ENCODE results near the gene DHRS7C. TPM values are rescaled to one million over a fixed set of nuclear protein-coding genes. Genes with fewer than 3 reads are reported as not detected.

DHRS7C gene, protein sequence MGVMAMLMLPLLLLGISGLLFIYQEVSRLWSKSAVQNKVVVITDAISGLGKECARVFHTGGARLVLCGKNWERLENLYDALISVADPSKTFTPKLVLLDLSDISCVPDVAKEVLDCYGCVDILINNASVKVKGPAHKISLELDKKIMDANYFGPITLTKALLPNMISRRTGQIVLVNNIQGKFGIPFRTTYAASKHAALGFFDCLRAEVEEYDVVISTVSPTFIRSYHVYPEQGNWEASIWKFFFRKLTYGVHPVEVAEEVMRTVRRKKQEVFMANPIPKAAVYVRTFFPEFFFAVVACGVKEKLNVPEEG
- total RNA-seq (not detected), total RNA-seq (0 reads per million in 2 donors)

DNA sequence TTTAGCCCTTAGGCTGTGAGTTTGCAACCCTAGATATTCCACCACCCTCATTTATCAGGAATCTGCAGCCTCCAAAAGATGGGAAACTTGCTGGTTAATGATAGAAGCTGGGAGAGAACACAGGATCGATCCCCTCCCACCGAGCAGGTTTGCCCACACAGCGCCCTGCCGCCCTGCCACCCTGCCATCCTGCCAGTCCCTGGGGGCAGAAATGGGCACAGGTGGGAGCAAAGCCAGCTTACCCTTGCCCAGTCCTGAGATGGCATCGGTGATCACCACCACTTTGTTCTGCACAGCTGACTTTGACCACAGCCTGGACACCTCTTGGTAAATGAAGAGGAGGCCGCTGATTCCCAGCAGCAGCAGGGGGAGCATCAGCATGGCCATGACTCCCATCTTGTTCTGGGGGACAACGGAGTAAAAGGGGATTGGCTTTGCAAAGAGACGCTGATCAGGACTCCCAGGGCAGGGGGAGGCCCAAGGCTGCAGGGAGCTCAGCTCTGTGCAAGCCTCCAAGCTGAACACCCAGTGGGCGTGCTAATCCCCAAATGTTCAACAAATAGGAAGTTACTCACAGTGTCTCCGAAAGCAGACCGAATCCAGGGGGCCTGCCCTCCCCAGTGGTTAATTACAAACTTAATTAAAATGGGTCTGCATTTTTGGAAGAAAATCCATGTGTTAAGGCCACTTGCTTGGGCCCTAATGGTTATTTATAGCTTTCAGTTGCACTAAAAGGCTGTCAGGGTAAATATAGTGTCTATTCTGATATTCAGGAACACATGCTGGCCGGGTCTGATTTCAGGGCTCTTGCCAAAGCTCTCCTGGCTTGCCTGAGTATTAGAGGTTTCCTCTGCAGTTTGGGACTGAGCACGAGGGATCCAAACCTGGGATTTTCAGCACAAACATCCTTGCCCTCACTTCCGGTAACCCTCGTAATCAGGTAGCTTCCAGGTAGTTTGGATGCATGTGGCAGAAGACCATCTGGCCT, at the start of gene DHRS7C:
Gene DHRS7C, minus strand, starts transcription at position 704 of the 988 bp plus-strand sequence. Its CDS starts 308 bp downstream, at position 396.
- H3K9me3 ChIP-seq (ENCODE audit: control insufficient read depth, low read length, poor library complexity, severe bottlenecking): no peaks in the 10 kb centered on the region
- peaks cover 19% of the 10 kb centered on the region for H3K27me3 Mint-ChIP-seq
- DNase-seq: no peak
- no peak for ATAC-seq
- no peak within 1 kb of the TSS for H3K4me3 Mint-ChIP-seq
- no peaks in the 10 kb centered on the region for H3K4me1 Mint-ChIP-seq
- H3K27ac Mint-ChIP-seq: no peak within 1 kb of the TSS
- H3K36me3 Mint-ChIP-seq (ENCODE audit: low read depth): no peaks in the 10 kb centered on the region

DNA sequence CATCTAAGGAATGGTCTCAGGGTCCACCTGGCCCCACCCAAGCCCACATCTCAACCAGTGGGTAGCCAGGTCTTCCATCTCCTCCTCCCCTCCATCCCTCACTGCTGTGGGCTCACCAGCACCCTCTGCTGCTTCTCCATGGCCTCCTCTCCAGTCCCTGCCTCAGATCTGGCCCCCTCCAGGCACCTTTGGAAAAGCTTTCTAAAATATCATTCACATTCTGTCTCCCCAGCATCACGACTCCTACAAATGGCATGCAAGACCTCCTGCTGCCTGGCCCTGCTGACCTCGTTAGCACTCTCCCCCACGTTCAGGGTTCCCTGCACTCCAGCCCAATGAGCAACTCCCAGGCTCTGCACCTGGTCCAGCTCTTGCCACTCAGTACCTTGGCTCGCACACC, 48.0 kb upstream of the DHRS7C start:
- H3K9me3 ChIP-seq (ENCODE audit: control insufficient read depth, low read length, poor library complexity, severe bottlenecking): no peaks in the 10 kb centered on the region
- peaks cover 6% of the 10 kb centered on the region for H3K36me3 Mint-ChIP-seq (ENCODE audit: low read depth)
- H3K4me1 Mint-ChIP-seq: peaks cover 9% of the 10 kb centered on the region
- ATAC-seq: no peak
- no peak for DNase-seq
- peak overlapping the region; percentile 24 for H3K27ac Mint-ChIP-seq
- H3K4me3 Mint-ChIP-seq: no peak overlapping the region
- peaks cover 47% of the 10 kb centered on the region for H3K27me3 Mint-ChIP-seq

DNA sequence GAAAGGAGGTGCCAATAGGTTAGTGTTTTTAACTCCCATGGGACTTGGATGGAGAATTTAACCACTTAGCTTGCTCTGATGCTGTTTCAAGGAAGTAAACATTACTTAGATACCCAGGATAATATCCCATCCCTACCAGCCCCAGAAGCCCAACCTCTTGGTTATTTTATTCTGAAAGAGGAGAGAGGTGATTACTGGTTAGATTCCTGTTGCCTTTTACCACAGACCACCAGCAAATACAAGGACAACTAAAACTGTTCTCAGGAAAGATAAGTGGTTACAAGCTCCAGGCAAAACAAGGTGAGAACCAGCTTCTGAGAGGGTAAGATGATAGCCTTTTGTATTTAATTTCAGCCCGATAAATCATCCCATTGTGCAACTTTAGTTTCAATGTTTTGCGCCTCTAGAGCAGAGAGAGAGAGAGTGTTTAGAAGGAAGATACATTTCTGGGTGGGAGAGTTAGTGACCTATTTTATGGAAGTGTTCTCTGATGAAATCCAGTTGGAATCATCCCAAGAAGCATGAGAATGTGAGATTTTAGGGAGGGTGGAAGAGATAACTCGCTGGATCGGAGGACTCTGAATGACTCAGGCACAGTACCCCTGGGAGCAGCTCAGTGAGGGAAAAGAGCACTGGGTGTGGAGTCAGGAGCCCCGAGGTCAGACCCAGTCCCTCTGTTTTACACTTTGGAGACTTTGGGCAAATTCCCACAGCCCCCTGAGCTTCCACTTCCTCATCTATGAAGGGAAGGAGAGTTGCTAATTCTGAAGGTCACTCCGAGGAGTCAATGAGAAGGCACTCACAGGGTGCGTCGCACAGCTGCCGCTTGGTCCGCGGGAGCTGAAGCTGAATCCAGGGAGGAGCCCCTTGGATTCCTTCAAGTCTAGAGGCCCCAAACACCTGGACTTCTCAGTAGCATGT, 46.4 kb upstream of the DHRS7C start:
- Mint-ChIP-seq H3K4me1 (peaks cover 6% of the 10 kb centered on the region), H3K27me3 (peaks cover 36% of the 10 kb centered on the region), H3K4me3 (no peak overlapping the region), H3K36me3 (ENCODE audit: low read depth) (peaks cover 3% of the 10 kb centered on the region), H3K27ac (no peak overlapping the region)
- DNase-seq: no peak
- H3K9me3 ChIP-seq (ENCODE audit: control insufficient read depth, low read length, poor library complexity, severe bottlenecking): no peaks in the 10 kb centered on the region
- ATAC-seq: no peak

DNA sequence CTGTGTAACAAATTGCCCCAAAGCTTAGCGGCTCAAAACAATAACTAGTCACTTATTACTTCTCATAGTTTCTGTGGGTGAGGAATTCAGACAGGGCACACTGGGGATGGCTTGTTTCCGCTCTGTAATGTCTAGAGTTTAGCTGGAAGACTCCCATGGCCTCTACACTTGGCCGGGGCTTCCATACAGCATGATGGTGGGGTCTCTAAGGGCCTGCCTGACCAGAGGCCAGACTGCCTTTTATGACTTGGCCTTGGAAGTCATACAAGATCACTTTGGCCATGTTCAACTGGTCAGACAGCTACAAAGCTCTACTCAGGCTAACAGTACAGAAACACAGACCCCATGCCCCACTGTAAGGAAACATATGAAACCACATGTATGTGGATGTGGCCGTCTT, 42.5 kb upstream of the DHRS7C start:
- H3K27ac Mint-ChIP-seq: no peak overlapping the region
- peaks cover 35% of the 10 kb centered on the region for H3K27me3 Mint-ChIP-seq
- no peaks in the 10 kb centered on the region for H3K9me3 ChIP-seq (ENCODE audit: control insufficient read depth, low read length, poor library complexity, severe bottlenecking)
- H3K4me3 Mint-ChIP-seq: no peak overlapping the region
- H3K4me1 Mint-ChIP-seq: no peaks in the 10 kb centered on the region
- ATAC-seq (no peak), DNase-seq (no peak)
- no peaks in the 10 kb centered on the region for H3K36me3 Mint-ChIP-seq (ENCODE audit: low read depth)

DNA sequence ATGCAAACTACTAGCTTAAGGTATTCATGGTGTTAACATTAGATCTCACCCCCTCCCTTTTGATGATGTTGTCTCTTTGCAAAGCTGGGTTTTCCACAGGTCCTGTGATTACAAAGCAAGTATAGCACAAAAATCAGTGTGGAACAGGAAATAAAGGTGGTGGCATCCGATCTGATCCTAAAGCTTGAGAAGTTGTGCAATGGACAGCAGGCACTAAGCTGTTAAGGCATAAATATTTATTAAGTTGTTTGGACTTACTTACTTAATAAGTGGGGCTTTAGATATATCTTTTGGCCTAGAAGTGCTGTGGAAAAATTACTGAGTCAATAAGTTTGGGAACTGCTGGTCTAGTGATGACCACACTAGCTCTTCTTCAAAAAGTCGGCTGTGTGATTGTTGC, 39.3 kb upstream of the DHRS7C start:
- no peak overlapping the region for H3K27ac Mint-ChIP-seq

DNA sequence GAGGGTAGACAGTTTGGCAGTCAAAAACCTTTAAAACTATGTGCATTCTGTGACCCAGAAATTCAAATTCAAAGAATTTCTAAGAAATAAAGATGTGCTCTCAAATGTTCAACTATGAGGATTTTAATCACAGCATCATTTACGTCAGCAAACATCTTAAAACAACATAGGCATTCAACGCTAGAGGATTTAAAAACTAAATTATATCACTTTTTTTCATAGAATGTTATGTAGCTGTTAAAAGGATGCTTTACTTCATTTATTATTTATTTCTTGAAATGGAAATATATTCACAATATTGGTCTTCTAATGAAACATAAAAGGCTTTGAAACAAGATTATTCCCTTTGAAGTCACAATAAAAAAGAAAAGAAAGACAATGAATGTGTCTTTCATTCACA, 38.0 kb upstream of the DHRS7C start:
- Mint-ChIP-seq H3K4me3 (no peak overlapping the region), H3K36me3 (ENCODE audit: low read depth) (no peaks in the 10 kb centered on the region), H3K27me3 (peaks cover 41% of the 10 kb centered on the region), H3K4me1 (peaks cover 2% of the 10 kb centered on the region), H3K27ac (no peak overlapping the region)
- ATAC-seq (no peak), DNase-seq (no peak)
- no peaks in the 10 kb centered on the region for H3K9me3 ChIP-seq (ENCODE audit: control insufficient read depth, low read length, poor library complexity, severe bottlenecking)

More for the DNA sequence above, 39.3 kb upstream of the DHRS7C start:
- DNase-seq (no peak), ATAC-seq (no peak)
- Mint-ChIP-seq H3K4me3 (no peak overlapping the region), H3K4me1 (peaks cover 2% of the 10 kb centered on the region), H3K36me3 (ENCODE audit: low read depth) (no peaks in the 10 kb centered on the region), H3K27me3 (peaks cover 33% of the 10 kb centered on the region)
- no peaks in the 10 kb centered on the region for H3K9me3 ChIP-seq (ENCODE audit: control insufficient read depth, low read length, poor library complexity, severe bottlenecking)

DNA sequence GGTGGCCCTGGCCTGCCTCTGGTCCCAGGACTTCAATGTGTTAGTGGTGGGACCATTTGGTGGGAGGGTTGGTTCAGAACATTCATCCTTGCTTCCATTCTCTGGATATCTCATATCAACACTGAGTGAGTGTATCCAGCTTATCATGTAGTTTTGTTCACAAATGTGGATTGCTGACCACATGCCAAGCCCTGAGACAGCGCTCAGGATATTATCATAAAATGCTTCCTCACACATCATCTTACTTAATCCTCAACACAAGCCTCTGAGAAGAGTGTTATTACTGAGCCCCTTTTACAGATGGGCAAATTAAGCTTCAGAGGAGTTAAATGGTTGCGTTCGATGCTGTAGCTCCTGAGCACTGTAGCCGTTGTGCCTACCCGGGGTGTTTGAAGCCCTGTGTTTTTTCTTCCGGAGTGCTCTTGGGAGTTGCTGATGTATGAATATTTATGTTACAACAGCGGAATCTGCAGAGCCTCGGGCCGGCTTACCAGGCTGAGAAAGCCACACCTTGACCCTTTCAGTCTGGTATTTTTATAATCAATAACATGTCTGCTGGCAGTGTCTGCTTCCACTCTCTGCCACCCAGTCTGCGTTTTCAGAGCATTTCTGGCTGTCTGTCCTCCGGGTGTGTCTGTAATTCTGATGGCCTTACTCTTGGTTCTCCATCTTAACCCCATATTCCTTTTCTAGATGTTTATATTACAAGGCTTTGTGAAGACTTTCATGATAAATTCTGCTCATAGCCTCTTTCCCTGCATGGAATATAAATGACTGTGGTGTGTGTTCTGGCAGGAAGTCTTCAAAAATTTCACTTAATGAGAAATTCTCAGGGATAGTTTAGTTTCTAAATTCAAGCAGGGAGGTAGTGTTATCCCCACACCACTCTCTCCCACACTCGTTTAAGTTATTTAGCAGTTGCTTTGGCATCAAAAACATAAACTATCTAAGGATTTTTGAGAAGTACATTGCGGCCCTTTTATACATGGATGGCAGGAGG, 37.2 kb upstream of the DHRS7C start:
- H3K27ac Mint-ChIP-seq: no peak overlapping the region
- H3K4me3 Mint-ChIP-seq: no peak overlapping the region
- H3K4me1 Mint-ChIP-seq: peaks cover 2% of the 10 kb centered on the region
- DNase-seq: no peak
- peaks cover 46% of the 10 kb centered on the region for H3K27me3 Mint-ChIP-seq
- H3K36me3 Mint-ChIP-seq (ENCODE audit: low read depth): no peaks in the 10 kb centered on the region
- no peaks in the 10 kb centered on the region for H3K9me3 ChIP-seq (ENCODE audit: control insufficient read depth, low read length, poor library complexity, severe bottlenecking)
- no peak for ATAC-seq

DNA sequence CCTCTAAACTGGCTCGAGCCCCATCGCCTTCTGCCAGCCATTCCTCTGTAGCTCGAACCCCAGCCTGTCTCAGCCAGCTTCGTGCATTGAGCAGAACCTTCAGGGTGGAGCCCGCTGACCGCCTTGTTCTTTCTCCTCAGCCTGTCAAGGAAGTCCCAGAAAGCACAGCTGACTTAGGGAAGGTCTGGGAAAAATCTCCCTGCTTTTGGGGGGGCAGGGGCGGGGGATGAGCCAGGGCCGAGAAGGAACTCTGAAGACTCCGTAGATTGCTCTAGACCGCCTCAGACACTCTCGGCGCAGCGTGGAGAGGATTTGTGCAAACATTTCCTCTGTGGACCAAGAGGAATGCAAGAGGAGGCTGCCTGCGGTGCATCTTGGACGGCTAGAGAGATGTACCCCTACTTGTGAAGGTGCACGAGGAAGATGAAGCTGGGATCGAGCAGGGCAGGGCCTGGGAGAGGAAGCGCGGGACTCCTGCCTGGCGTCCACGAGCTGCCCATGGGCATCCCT, 34.3 kb upstream of the DHRS7C start, which contains the start of gene GLP2R:
Gene GLP2R, plus strand, starts transcription at position 284 of the 510 bp plus-strand sequence. Its CDS starts 140 bp downstream, at position 424.
- no peaks in the 10 kb centered on the region for H3K9me3 ChIP-seq (ENCODE audit: control insufficient read depth, low read length, poor library complexity, severe bottlenecking)
- no peak within 1 kb of the TSS for H3K4me3 Mint-ChIP-seq
- H3K27me3 Mint-ChIP-seq: peaks cover 48% of the 10 kb centered on the region
- H3K4me1 Mint-ChIP-seq: peaks cover 2% of the 10 kb centered on the region
- ATAC-seq: no peak
- peaks cover 3% of the 10 kb centered on the region for H3K36me3 Mint-ChIP-seq (ENCODE audit: low read depth)
- H3K27ac Mint-ChIP-seq: no peak within 1 kb of the TSS
- DNase-seq: no peak

DNA sequence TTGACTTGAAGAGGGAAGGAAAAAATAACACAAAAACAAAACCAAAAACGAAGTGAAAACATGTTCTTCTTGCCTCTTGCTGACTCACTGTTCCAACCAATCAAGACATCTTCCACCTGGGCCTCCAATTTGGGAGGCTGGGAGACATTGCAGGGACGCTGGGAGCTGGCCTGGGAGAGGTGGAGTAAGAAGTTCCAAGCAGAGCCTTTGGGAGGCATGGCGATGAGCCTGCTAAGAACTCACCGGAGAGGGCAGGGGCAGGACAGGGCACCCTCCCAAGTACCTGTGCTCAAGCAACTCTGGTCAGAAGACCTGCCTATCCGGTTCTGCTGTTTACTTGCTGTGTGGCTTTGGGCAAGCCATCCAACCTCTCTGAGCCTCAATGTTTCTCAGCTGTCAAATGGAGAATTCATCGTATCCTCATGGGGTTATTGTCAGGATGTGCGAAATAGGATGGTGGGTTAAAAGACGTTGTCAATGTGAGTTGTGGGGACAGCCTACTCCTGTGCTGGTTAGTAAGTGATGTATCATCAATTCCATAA, 33.5 kb upstream of the DHRS7C start:
- no peak for ATAC-seq
- H3K27ac Mint-ChIP-seq: no peak overlapping the region
- peaks cover 3% of the 10 kb centered on the region for H3K36me3 Mint-ChIP-seq (ENCODE audit: low read depth)
- peaks cover 40% of the 10 kb centered on the region for H3K27me3 Mint-ChIP-seq
- H3K9me3 ChIP-seq (ENCODE audit: control insufficient read depth, low read length, poor library complexity, severe bottlenecking): no peaks in the 10 kb centered on the region
- H3K4me3 Mint-ChIP-seq: no peak overlapping the region
- H3K4me1 Mint-ChIP-seq: peaks cover 2% of the 10 kb centered on the region
- DNase-seq: no peak

DNA sequence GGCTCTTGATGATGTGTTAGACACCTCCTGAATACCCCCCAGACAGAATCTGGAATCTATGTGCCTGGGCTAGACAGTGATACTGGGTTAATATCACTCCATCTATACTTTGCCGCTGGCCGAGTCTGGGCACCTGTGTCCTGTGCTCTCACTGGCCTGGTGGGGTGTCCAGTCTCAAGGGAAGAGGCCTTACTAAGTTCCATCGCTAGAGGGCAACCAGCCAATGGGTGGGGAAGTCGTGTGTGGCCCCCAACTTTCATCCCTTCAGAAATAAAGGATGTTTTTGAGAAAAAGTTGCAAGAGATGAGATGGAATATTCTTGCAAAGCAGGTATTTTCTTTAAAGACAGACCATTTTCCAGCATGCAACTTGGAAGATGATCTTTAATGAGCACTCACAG, 32.7 kb upstream of the DHRS7C start:
- ATAC-seq (no peak), DNase-seq (no peak)
- Mint-ChIP-seq H3K27ac (no peak overlapping the region), H3K36me3 (ENCODE audit: low read depth) (peaks cover 3% of the 10 kb centered on the region), H3K4me3 (no peak overlapping the region), H3K27me3 (peaks cover 41% of the 10 kb centered on the region), H3K4me1 (peaks cover 2% of the 10 kb centered on the region)
- no peaks in the 10 kb centered on the region for H3K9me3 ChIP-seq (ENCODE audit: control insufficient read depth, low read length, poor library complexity, severe bottlenecking)

DNA sequence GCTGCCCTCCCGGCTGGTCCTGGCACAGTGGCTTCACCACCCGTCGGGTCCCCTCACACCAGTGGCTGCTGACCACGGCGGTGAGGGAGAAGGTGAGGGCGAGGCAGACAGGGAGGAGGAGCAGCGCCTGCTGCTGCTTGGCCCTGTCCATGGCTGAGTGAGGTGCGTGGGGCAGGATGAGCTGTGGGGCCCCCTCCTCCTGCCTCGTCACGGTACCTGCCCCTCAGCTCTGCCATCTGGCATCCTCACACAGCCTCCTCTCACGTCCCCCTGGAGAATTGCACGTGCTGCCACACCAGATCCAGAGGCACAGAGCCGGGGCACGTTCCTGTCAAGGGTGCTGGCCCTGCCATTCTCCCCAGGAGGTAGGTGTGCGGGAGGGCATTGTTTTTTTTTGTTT, 30.5 kb upstream of the DHRS7C start, which contains the start of gene GSG1L2:
Gene GSG1L2, minus strand, starts transcription at position 159 of the 400 bp plus-strand sequence. Its CDS starts 8 bp downstream, at position 151.
- Mint-ChIP-seq H3K27ac (no peak within 1 kb of the TSS), H3K27me3 (peaks cover 44% of the 10 kb centered on the region), H3K4me1 (peaks cover 2% of the 10 kb centered on the region), H3K4me3 (no peak within 1 kb of the TSS), H3K36me3 (ENCODE audit: low read depth) (peaks cover 3% of the 10 kb centered on the region)
- DNase-seq: no peak
- H3K9me3 ChIP-seq (ENCODE audit: control insufficient read depth, low read length, poor library complexity, severe bottlenecking): no peaks in the 10 kb centered on the region
- no peak for ATAC-seq

All from T-helper 17 cell (primary cell).